GM20431 (cell line): ENCODE data around the gene WNT11.

Experiments
- in situ Hi-C: fragments of 300-500 bp; cut with MseI, MboI; formaldehyde crosslinking; loops from one replicate; pipeline ENCODE4 v1.15.0; 2020; ENCODE audit warnings: low sequenced_read_pairs; ENCODE audit not compliant: unreplicated experiment

The WNT11 gene

DNA sequence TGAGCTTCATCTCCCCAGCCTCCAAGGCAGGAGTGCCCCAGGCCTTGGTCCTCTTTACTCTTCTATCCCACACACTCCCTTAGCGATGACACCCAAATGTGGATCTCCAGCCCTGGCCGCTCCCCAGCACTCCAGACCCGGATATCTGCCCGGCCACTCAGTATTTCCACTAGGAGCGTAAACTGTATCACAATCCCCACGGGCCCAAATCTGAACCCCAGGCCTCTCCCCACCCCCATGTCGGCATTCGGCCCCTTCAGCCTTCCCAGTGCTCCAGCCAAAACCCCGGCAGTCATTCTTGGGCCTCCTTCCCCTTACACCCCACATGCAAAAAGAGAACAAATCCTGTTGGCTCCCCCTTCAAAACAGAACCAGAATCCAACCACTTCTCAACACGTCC lies 20.8 kb downstream of the WNT11 start:
- in situ Hi-C loops: no loop called here

DNA sequence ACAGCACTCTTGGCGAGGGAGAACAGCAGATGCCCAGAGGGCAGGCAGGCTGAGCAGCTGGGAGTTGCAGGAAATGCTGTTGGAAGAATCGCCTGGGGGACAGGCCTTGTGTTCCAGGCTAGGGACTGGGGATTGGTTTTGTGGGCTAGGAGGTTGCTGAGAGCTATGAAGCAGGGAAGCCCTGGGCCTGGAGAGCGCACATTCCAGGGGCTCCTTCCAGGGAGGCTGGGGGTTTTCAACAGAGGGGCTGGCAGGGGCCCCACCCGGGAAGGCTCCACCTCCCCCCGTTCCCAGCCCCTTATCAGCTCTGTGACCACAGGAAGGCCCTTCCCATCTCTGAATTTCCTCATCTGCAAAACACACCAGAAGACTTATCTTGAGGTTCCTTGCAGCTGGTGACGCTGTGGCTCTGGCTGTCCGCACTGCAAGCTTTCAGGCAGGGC lies 21.7 kb downstream of the WNT11 start:
- in situ Hi-C loops: no loop called here

- in situ Hi-C loops: no loop called here
These were observed 24.9 kb downstream of the WNT11 start for GRCh38 chr11:76181371-76181770.

GRCh38 chr11:76179147-76179546 lies 27.2 kb downstream of the WNT11 start:
- in situ Hi-C loops: no loop called here

- in situ Hi-C loops: no loop called here
These were observed 29.0 kb downstream of the WNT11 start for GRCh38 chr11:76177250-76177686.

DNA sequence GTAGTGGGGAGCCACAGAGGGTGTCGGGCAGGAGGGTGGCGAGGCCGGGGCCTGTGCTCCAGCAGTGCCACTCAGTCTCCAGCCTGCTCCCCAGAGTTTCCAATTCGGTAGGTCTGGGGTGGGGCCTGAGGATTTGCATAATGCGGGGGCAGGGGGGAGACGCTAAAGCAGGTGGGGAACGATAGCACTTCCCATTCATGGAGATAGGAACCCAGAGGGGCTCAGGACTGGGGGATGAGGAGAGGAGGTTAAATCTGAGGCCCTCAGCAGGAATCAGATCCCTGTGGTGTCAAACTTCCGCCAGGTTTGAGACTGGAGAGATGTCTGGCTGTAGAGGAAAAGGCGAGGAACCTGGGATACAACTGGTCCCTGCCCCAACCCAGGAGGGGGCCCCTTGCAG lies 29.8 kb downstream of the WNT11 start:
- in situ Hi-C loops: no loop called here

GRCh38 chr11:76175783-76176182 lies 30.5 kb downstream of the WNT11 start:
- in situ Hi-C loops: no loop called here

DNA sequence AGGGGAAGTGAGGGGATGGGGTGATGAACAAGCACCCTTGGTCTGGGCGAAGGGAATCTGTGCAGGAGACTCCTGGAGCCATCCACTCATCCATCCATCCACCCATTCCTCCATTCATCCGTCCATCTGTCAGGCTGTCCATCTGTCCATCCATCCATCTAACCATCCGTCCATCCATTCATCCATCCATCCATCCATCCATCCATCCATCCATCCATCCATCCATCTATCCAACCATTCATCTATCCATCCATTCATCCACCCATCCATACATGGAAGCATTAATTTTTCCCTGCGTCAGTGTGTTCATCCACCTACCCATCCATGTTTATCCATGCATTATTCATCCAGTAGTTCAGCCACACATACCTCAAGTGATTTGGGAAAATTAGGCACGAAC lies 32.0 kb downstream of the WNT11 start:
- in situ Hi-C loops: no loop called here

DNA sequence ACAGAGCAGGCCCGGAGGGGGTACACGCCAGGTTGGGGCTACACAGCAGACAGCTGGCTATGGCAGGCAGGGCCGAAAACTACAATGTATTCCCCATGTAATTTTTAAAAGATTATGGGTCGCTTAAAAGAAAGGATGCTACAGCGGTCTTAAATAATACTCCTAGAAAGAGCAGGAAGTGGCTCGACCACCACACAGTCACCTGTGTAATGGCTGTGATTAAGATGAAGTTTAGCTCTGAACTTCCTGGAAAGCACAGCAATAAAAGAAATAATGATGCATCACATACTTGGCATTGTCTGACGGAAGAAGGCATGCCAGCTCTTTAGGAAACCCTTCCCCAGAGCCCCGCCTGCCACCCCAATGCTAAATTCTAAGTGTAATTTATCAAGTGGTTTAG lies 32.6 kb downstream of the WNT11 start:
- in situ Hi-C loops: no loop called here

DNA sequence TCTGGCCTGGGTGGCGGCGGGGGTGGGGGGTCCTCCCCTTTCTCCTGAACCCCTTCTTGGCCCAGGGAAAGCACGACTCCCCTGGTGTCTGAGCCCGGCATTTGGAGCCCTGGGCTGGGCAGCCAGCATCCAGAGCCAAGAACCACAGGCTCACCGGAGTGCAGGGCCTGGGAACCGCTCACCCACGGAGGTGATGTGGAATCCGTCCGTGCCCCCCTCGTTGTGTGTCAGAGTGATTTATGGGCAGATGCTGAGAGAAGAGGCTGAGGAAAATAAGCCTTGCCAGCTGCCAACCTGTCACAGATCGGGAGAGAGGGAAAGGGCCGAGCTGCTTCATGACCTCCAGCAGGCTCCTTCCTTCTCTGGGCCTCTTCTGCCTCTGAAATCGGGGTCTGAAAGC lies 33.7 kb downstream of the WNT11 start:
- in situ Hi-C loops: no loop called here

DNA sequence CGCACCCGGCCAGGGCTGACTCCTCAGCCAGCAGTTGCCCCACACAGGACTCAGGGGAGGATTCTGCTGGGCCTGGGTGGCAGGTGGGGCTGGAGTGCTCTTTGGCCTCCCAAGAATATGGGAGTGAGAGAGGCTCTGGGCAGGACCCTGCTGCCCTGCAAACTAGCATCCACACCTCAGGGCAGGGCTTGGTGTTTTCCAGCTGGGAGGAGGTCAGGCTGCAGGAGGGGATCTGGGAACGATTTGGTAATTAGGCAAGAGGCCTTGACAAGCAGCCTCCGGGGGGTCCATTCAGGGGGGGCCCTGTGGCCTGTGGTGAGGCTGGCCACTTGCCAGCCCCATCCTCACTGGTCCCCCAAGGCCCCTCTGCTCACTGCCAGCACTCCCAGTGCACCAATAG lies 35.8 kb downstream of the WNT11 start:
- in situ Hi-C loops: no loop called here

DNA sequence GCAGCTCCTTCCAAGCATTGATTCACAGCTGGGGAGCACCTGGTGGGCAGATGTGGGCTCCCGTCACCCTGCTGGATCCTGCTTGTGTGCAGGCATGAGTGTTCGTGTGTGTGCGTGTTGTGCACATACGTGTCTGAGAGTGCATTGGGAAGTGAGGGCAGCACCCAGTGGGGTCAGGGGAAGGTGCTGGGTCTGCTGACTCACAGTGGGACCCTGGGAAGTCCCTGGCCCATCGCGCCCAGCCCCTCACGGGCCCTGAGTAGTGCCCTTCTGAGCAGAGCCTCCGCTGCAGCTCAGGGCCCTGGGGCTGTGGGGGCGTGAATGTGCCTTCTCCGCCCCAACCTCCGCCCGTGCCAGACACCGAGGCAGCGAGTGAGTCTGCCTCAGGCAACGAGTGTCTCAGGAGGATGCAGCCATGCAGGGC lies 36.8 kb downstream of the WNT11 start:
- in situ Hi-C loops: no loop called here

DNA sequence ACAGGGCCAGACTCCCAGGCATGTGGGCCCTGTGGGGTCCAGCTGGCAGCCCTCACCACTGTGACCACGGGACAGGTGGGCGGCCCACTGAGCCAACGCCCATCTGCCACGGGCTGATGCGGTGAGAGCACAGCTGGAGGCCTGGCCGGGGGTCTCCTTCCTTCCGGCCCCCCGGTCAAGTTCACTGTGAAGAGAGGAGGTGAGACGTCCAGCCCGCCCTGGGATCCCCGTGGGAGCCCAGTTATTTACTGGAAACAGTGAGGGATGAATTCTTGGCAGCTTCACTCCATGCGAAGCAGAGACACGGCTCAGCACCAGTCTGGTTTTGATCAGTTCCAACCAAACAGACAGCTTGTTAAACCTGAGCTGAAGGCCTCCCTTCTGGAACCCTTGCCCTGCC lies 38.7 kb downstream of the WNT11 start:
- in situ Hi-C loops: no loop called here

DNA sequence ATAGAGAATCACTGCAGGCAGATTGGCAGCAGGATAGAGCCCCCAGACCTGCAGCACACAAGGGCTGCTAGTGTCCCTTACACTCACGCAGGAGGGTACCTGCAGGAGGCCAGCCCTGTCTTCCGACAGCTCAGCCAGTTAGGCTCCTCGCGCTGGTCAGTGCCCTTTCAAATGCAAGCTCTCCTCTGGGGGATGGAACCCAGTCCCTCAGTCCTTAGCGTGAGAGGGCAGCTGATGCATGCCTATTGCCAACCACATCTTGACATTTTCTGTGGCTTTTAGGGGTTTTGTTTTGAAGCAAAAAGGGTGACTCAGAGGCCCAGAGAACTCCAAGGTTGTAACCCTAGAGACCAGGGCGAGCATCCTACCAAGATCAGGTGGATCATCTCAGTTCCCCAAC lies 40.0 kb downstream of the WNT11 start:
- in situ Hi-C loops: no loop called here

GRCh38 chr11:76164861-76165751 lies 41.2 kb downstream of the WNT11 start:
- in situ Hi-C loops: no loop called here

DNA sequence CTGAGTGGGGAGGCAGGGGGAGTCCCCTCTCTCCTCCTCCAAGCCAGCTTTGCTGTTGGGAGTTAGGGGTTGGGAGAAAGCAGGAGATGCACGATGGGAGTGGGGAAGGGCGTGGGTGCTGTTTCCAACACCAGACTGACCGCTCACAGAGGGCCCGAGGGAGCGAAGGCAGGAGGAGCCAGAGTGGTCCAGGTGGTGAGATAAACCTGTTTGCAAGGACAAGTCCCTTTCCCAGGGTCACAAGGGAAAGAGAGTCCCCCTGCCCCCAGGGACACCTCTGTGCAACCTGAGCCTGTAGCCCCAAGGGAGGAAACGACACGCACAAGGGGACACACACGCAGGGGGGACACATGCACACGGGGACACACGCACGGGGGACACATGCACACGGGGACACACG lies 42.2 kb downstream of the WNT11 start:
- in situ Hi-C loops: no loop called here

DNA sequence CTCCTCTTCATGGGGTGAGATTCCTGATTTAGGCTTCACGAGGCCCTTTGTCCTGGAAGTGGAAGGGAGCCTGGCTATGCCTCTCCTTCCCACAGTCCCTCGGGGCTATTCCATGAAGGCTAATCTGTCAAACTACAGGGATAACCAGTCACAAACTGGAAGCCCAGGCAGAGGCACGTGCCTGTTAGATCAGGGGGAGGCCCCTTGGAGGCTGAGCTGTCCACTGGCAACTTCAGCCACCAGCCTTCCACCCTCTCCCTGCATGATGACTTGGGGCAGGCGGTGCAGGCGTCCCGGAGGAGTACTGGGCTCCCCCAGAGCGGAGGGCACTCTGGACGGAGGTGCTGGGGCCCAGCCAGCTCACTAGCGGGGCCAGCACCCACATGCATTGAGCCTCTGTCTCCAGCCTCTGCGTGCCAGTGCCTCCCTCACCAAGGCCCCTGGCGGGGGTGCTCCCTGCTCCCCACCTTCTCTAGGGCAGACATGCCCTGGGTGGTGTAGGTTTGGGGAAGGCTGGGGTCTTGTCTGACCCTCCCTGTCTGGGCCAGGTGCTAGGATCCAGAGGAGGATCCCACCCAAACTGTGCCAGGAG lies 42.9 kb downstream of the WNT11 start:
- in situ Hi-C loops: no loop called here

DNA sequence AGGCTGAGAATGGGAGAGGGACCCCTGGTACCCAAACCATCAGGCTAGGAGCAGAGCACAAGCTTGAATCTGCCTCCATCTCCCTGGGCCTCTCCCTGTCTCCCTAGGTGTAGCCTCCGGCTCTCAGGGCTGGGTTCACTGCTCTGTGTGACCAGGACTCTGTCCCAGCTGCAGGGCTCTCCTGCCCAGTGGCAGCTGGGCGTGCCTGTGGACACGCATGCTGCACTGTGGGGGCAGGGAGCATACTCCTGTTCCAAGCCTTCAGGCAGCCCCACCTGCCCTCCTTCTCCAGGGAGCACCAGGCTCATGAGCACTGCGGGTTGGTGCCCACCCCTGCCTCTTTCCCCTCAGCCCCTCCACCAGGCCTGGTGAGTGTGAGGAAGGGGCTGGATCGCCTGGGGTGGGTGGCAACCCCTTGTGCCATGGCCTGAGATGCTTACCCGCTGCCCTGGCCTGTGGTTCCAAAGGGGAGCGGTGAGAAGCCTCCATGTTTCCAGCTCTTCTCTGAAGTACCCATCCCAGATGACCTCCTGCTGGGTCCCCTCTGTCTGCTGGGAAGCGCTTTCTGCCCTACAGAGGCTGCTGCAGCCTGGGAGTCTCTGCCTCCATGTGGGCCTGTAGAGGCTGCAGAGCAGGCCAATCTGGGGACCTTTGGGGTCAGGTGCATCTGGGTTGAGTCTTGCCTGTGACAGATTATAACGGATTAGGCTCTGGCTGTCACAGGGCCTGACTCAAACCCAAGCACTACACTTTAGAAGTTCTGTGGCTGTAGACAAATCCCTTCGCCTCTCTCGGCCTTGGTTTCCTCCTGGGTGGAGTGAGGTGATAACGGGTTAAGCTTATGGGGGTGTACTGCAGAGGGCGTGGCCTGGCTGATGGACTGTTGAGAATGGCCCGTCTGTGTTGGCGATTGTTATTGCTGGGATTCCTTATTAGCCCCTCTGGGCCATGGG lies 43.7 kb downstream of the WNT11 start:
- in situ Hi-C loops: no loop called here

DNA sequence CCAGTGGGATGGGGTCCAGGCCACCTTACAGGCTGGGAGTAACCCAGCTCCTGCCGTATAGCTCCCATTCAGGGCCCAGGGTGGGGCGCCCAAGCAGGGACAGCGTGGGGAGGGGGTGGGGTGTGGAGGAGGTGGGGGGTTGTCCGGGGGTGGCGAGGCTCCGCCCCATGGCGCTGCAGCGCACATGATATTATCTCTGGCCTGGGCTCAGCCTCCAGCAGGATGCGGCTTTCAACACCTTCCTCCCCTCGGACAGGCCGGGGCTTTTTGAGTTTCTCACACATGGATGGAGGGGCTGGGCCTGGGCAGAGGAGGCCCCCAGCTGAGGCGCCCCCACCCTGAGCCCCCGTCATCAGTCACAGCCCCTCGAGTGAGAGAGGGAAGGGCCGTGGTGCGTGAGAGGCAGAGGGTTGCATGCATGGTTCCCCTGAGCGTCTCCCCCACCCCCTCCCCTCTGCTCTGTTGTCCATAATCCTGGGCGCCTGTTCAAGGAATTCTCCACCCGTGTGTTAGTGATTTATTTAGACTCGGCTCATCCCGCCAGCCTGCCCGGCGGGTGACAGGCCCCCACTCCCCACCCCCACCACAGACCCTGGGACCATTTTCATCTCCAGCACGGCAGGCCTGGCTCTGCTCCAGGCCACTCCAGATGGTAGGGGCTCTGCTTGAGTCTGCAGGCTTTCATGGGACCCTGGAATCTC lies 44.9 kb downstream of the WNT11 start:
- in situ Hi-C loops: no loop called here

DNA sequence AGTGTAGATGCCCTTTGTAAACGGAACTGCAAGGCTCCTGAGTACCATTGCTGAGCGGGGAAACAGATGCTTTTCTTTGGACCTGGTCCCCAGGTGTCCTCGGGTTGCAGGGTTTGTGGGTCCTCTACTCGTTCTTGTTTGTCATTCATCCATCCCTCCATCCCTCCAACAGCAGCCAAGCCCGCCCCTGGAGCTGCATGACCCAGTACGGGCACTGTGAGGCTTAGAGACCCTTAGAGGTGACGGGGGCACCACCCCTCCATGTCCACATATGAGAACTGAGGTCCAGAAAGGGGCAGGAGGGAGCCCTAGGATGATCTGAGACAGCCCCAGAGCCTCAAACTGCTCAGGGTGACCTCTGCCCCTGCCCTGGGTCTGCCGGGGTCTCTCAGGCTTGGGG lies 45.4 kb downstream of the WNT11 start:
- in situ Hi-C loops: no loop called here
